Keratinocyte (primary cell): ENCODE results near the gene EMB. TPM values are rescaled to one million over a fixed set of nuclear protein-coding genes. Genes with fewer than 3 reads are reported as not detected.

Experiments used
- DNase-seq: peaks from one replicate; pipeline ENCODE4 v3.0.0-alpha.2; 2011; ENCODE audit warnings: low read depth, missing footprints, low spot score
- FAIRE-seq: peaks from 2 replicates; lab custom pipeline; 2011; peaks lifted over from hg19 to GRCh38; lab: Jason Lieb, UNC
- H2AFZ ChIP-seq: 2 replicates; pipeline ENCODE4 v1.6.0; 2012; ENCODE audit warnings: low read length, control low read depth, inconsistent platforms; ENCODE audit not compliant: control insufficient read depth
- H3K27ac ChIP-seq: 2 replicates; pipeline ENCODE4 v1.5.1; 2011; ENCODE audit warnings: low read length; ENCODE audit not compliant: control insufficient read depth, insufficient read depth
- H3K27me3 ChIP-seq: 3 replicates; pipeline ENCODE4 v1.6.0; 2011; ENCODE audit warnings: low read length; ENCODE audit not compliant: control insufficient read depth, insufficient read depth; ENCODE audit errors: extremely low read depth
- H3K36me3 ChIP-seq, 2 experiments: 2 replicates in 1 of 2; 3 replicates in 1 of 2; pipeline ENCODE4 v1.5.1; 2011; ENCODE audit warnings: low read length in 2 of 2, mild to moderate bottlenecking in 1 of 2; ENCODE audit not compliant: control insufficient read depth in 2 of 2, insufficient read depth in 2 of 2; ENCODE audit errors: extremely low read depth in 1 of 2
- H3K4me1 ChIP-seq: 3 replicates; pipeline ENCODE4 v1.5.1; 2011; ENCODE audit warnings: low read length; ENCODE audit not compliant: control insufficient read depth, insufficient read depth; ENCODE audit errors: extremely low read depth
- H3K4me2 ChIP-seq: 3 replicates; pipeline ENCODE4 v1.6.0; 2011; ENCODE audit warnings: low read depth, low read length; ENCODE audit not compliant: control insufficient read depth, insufficient read depth; ENCODE audit errors: extremely low read depth
- H3K4me3 ChIP-seq, 3 experiments: fragments of 200-600 bp in 1 of 3; sonication (generic) in 1 of 3; 2 replicates in 2 of 3; 3 replicates in 1 of 3; pipeline ENCODE4 v1.5.1; 2011 to 2016; ENCODE audit warnings: low read length in 3 of 3, mild to moderate bottlenecking in 3 of 3, control low read depth in 2 of 3, inconsistent platforms in 1 of 3, low read depth in 1 of 3, mixed read lengths in 1 of 3, mixed run types in 1 of 3, moderate library complexity in 1 of 3; ENCODE audit not compliant: control insufficient read depth in 2 of 3, insufficient read depth in 2 of 3; ENCODE audit errors: extremely low read depth in 1 of 3
- H3K79me2 ChIP-seq: 2 replicates; pipeline ENCODE4 v1.6.0; 2012; ENCODE audit warnings: low read length; ENCODE audit not compliant: control insufficient read depth, insufficient read depth
- H3K9ac ChIP-seq: 3 replicates; pipeline ENCODE4 v1.6.0; 2011; ENCODE audit warnings: low read length; ENCODE audit not compliant: control insufficient read depth, insufficient read depth; ENCODE audit errors: extremely low read depth
- H3K9me1 ChIP-seq: 3 replicates; pipeline ENCODE4 v1.6.0; 2011; ENCODE audit warnings: low read length; ENCODE audit not compliant: control insufficient read depth, insufficient read depth; ENCODE audit errors: extremely low read depth
- H3K9me3 ChIP-seq: 2 replicates; pipeline ENCODE4 v1.5.1; 2012; ENCODE audit warnings: low read depth, low read length; ENCODE audit not compliant: control insufficient read depth
- H4K20me1 ChIP-seq: 3 replicates; pipeline ENCODE4 v1.6.0; 2011; ENCODE audit warnings: low read length; ENCODE audit not compliant: control insufficient read depth, insufficient read depth; ENCODE audit errors: extremely low read depth
- EZH2 ChIP-seq: IDR thresholded peaks from one replicate; pipeline ENCODE4 v1.6.1; 2012; ENCODE audit warnings: inconsistent platforms, mild to moderate bottlenecking, low read length, moderate library complexity
- dilution Hi-C: fragments of 300-500 bp; cut with MboI; formaldehyde crosslinking; loops from one replicate; pipeline ENCODE4 v1.7.0; 2020; ENCODE audit warnings: low sequenced_read_pairs; ENCODE audit not compliant: extremely low pct_ligation_motif_present
- polyA plus RNA-seq, 5 experiments: library from polyadenylated mRNA; depleted of rRNA in 3 of 5; stranded (reverse) in 3 of 5; stranded (forward) in 1 of 5; unstranded in 1 of 5; fragments of >200 nt; gene quantifications; 1 replicate in 1 of 5; 2 replicates in 3 of 5; 3 replicates in 1 of 5; pipeline versions ENCODE4 v1.2.1 to v1.2.3, GENCODE V29; 2011 to 2012; ENCODE audit warnings: missing spikeins in 2 of 5, low read depth in 1 of 5, low replicate concordance in 1 of 5
- TF ChIP-seq, protein P1 (sequence below), 3 experiments: IDR thresholded peaks in 1 of 3; conservative IDR thresholded peaks in 1 of 3; optimal IDR thresholded peaks in 1 of 3; 2 replicates in 2 of 3; 3 replicates in 1 of 3; pipeline versions ENCODE3 to v1.5.1; 2011; ENCODE audit warnings: low read length in 3 of 3, mild to moderate bottlenecking in 3 of 3, moderate library complexity in 2 of 3, control low read depth in 1 of 3, inconsistent platforms in 1 of 3; ENCODE audit not compliant: insufficient read depth in 2 of 3; ENCODE audit errors: extremely low read depth in 1 of 3

The EMB gene
- polyA plus RNA-seq, 1 donor (not counting 4 experiments of a cell fraction or from before 2014, with no cell fraction given), result 68.8 TPM

DNA sequence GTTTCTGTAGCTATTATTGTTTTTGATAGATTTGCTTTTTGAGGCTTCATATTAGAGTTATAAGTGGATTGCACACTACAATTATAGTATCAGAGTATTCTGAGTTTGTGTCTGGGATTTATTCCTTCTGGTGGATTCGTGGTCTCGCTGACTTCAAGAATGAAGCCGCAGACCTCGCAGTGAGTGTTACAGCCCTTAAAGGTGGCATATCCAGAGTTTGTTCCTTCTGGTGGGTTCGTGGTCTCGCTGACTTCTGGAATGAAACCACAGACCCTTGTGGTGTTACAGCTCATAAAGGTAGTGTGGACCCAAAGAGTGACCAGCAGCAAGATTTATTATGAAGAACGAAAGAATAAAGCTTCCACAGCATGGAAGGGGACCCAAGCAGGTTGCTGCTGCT lies 6.9 kb upstream of the EMB start:
- Histone ChIP-seq H3K9me1 (no peaks in the 10 kb centered on the region), H3K36me3 (no peaks in the 10 kb centered on the region), H3K9me3 (no peaks in the 10 kb centered on the region), H3K4me3 (no peak overlapping the region), H4K20me1 (no peaks in the 10 kb centered on the region), H3K9ac (no peak overlapping the region), H3K27ac (no peak overlapping the region), H2AFZ (no peak overlapping the region), H3K4me1 (no peaks in the 10 kb centered on the region), H3K79me2 (no peaks in the 10 kb centered on the region), H3K4me2 (no peak overlapping the region), H3K27me3 (no peaks in the 10 kb centered on the region)
- DNase-seq, result no peak
- FAIRE-seq, result no peak
- TF ChIP-seq, protein P1, sequence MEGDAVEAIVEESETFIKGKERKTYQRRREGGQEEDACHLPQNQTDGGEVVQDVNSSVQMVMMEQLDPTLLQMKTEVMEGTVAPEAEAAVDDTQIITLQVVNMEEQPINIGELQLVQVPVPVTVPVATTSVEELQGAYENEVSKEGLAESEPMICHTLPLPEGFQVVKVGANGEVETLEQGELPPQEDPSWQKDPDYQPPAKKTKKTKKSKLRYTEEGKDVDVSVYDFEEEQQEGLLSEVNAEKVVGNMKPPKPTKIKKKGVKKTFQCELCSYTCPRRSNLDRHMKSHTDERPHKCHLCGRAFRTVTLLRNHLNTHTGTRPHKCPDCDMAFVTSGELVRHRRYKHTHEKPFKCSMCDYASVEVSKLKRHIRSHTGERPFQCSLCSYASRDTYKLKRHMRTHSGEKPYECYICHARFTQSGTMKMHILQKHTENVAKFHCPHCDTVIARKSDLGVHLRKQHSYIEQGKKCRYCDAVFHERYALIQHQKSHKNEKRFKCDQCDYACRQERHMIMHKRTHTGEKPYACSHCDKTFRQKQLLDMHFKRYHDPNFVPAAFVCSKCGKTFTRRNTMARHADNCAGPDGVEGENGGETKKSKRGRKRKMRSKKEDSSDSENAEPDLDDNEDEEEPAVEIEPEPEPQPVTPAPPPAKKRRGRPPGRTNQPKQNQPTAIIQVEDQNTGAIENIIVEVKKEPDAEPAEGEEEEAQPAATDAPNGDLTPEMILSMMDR (optimal IDR thresholded peaks at IDR 0.05 in 1 of 3, IDR thresholded peaks at IDR 0.05 in 1 of 3, conservative IDR thresholded peaks at IDR 0.05 in 1 of 3; ENCODE audit: extremely low read depth in 1 of 3, insufficient read depth in 2 of 3, low read length in 3 of 3), result no peak
- no peak for TF ChIP-seq EZH2
- dilution Hi-C loops, result no loop called here

DNA sequence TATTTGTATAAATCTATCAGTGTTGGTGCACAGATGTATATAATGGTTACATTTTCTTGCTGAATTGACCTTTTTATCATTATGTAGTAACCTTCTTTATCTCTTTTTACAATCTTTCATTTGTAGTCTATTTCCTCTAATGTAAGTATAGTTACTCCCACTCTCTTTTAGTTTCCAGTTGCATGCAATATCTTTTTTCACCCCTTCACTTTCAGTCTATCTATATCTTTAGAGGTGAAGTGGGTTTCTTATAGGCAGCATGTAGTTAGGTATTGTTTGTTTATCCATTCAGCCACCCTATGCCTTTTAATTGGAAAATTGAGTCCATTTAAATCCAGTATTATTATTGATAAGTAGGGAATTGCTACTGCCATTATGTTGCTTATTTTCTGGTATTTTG lies 6.1 kb upstream of the EMB start:
- H3K4me3 ChIP-seq, result no peak overlapping the region
- H3K27me3 ChIP-seq, result no peaks in the 10 kb centered on the region
- DNase-seq, result no peak
- no peaks in the 10 kb centered on the region for H3K4me1 ChIP-seq
- H3K79me2 ChIP-seq, result no peaks in the 10 kb centered on the region
- H3K9me1 ChIP-seq, result no peaks in the 10 kb centered on the region
- H3K27ac ChIP-seq, result no peak overlapping the region
- H2AFZ ChIP-seq, result no peak overlapping the region
- H3K36me3 ChIP-seq, result no peaks in the 10 kb centered on the region
- no peak overlapping the region for H3K9ac ChIP-seq
- no peak for FAIRE-seq
- H3K4me2 ChIP-seq, result no peak overlapping the region
- H3K9me3 ChIP-seq, result no peaks in the 10 kb centered on the region
- dilution Hi-C loops, result no loop called here
- no peaks in the 10 kb centered on the region for H4K20me1 ChIP-seq
- no peak for TF ChIP-seq EZH2
- TF ChIP-seq, protein P1 (optimal IDR thresholded peaks at IDR 0.05 in 1 of 3, IDR thresholded peaks at IDR 0.05 in 1 of 3, conservative IDR thresholded peaks at IDR 0.05 in 1 of 3; ENCODE audit: extremely low read depth in 1 of 3, insufficient read depth in 2 of 3, low read length in 3 of 3), result no peak
